HG03460 (cell line): ENCODE data around the gene EPB41L1.

Source experiments
- ATAC-seq: cut with Tn5 transposase; IDR thresholded peaks from one replicate; pipeline ENCODE4 v1.9.1; 2021; ENCODE audit not compliant: unreplicated experiment

Gene EPB41L1

DNA sequence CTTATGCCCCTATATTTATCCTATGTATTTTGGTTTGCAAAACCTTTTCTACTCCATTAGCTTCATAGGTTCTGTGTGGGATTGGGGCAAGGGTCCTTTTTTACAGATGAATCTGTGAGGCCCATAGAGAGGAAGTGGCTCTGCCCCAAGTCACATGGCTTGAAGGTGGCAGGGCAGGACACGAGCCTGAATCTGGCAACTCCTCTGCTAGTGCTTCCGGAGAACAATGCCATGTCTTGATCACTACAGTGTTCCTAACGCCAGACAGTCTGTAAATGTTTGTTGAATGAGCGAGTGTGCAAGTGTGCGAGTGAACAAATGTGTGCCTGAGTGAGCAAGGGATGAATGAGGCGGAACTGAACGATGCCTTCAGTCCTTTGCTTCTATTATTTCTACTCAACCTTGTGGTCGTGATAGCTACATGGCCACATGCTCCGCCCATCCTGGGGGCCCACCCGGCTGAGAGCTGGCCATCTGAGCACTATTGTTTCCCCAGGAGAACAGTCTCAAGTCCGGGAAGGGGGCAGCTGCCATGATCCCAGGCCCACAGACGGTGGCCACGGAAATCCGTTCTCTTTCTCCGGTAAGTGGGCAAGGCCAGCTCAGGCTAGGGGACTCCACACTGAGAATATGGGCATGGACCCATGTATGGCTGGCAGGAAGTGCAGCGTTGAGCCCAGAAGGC lies 64.0 kb downstream of the EPB41L1 start:
- no peak for ATAC-seq

DNA sequence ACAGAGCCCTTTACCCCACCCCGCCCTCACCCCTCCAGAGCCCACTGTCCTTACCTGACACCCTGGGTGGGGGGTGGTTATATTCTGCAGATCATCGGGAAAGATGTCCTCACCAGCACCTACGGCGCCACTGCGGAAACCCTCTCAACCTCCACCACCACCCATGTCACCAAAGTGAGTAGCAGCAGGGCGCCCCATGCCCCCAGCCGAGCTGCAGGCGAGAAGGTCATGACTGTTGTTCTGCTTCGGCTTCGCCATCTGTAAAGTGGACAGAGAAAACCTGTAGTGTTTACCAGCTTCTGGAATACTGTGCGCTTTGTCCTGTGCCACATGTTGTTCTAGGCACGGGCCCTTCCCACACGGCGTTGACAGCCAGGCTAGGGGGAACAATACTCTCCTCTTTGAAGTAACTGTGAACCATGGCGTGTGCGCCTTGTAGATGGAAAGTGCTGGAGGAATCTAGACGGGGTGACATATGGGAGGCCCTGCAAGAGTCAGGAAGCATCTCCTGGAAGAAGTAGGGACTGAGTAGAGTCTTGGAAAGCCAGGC lies 65.2 kb downstream of the EPB41L1 start:
- no peak for ATAC-seq

DNA sequence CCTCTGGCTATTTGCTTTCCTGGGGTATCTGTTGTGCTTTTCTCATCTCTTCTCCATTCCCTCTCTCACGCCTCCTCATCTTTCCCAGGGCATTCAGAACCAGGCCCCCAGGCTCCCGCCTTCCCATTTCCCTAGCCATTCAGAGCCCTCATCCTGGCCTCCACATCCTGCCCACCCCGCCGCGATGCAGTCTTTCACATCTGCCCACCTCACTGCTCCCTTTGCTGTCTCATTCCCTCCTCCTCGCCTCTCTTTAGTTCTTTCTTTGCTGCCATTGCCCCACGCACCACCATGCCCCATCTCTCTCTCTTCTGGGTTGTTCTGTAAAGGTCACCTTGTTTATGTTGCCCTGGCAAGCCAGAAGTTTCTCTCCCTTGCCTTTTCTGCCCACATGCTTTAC lies 71.1 kb downstream of the EPB41L1 start:
- no peak for ATAC-seq

DNA sequence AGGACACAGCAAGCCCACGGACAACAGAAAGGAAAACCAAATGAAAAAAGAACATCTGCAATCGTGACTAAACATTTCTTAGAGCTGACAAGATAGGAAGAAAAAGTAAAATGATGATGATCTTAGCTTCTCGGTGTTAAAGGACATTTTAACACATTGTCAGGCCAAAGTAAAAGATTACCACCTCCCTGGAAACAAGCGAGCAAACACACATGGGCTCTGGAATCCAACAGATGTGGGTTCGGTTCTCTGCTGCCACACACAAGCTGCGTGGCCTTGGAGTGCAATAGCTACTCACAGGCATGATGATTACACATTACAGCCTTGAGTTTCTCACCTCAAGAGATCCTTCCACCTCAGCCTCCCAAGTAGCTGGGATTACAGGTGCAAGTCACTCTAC lies 74.2 kb downstream of the EPB41L1 start:
- ATAC-seq, result no peak

DNA sequence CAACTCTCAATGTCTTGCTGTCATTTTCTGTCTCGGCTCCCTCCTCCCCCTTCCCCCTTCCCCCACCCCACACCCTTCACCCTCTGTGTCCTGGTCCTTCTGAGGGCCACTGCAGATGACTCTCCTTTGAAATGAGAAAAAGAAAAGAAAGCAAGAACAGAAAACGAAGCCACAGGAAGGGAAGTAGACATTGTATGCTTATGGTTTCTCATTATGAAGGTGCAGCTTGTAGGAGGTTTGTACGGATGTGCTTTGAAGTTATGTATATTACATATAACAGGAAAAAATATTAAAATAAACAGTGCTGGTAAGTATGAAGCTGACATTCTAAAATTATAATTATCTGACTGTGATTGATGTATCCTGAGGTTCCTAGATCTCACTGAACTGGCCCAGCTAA lies 75.5 kb downstream of the EPB41L1 start:
- no peak for ATAC-seq

DNA sequence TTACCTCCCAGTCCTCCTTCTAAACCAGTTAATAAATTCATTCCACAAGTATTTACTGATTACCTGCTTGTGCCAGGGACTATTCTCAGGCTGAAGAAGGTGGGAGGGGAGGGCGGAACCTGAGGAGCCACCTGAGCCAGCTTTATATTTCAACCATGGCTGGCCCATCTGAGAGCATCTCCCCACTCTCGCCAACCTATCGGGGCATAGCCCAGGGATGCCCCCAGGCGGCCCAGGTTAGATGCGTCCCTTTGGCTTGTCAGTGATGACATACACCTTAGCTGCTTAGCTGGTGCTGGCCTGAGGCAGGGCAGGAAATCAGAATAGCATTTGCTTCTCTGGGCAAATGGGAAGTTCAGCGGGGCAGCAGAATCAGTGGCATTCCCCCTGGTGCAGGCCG lies 76.8 kb downstream of the EPB41L1 start:
- no peak for ATAC-seq

DNA sequence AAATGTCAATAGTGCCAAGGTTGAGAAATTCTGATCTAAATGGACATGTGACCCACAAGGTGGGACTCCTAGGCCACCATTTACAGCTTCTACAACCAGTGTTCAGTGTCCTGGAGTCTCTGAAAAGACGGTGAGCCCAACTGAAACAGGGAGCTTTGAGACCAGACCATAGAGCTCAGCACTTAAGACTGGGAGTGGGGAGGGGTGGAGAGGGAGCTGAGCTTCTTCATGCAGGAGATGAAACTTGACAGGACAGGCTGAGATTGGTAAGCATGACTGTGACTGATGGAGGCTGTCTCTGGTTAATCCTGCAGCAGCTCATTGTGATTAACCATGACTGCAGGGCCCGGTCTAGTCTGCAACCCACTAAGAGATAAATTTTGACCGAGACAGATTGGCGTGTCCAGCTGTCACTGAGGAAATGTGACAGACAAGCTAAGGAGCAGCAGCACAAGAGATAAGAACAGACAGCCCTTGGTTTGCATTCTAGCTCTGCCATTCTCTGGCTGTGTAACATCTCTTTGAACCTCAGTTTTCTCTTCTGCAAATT lies 80.3 kb downstream of the EPB41L1 start:
- ATAC-seq, result no peak

DNA sequence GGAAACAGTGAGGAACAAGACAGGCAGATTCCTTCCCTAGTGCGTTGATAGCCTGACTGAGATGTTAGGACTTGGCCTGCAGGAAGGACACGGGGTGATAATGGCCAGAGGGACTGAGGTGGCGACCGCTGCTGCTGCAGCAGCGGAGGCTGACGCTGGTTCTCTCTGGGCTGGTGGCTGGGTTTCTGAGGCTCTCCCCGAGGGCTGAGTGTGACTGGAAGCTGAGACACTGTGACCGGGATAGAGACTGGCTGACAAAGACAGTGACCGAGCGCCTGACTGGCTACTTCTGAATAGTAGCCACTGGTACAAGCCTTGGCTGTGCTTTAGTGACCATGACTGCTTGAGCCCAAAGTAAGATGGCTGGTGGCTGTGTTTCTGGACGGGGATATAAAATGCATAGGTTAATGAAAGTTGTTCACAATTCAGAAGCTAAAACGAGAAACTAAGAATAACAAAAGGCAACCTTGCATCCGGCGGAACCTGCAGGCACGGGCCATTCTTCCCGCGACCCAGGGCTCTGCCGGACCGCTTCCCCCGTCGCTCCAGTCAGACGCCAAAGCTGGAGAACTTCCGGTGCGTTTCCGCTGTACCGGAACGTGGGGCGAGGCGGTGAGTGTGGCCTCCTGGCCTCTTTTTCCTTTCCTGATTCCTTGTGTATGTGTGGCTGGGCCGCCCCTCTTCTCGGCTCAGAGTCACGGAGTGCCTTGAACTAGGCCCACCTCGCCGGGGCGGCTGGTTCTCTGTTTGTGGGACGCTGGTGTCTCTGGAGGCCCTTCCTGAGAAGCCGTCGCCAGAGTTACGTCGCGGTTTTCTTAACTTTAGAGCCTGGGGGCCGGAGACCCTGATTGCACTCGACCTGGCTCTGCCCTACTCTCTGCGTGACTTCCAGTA lies 81.6 kb downstream of the EPB41L1 start, which contains the start of gene AAR2:
Gene AAR2 (plus strand): TSS at position 587 of the 894 bp plus-strand sequence. CDS start 3,391 bp downstream, outside the sequence.
- peak; percentile 74 for ATAC-seq

DNA sequence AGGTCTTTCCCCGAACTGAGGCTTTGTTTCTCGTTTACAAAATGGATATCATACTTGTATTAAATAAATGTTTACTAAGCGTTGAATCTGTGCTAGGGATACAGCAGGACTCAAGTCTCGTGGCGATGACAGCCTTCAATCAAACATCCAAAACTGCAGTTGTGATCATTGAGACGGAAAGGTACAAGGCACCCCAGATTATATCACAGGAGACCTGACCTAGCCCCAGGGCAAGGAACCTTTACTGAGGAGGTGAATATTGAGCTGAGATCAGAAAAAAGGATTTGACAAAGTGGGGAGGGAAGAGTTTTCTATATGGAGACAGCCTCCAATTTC lies 82.2 kb downstream of the EPB41L1 start:
- ATAC-seq, result no peak

DNA sequence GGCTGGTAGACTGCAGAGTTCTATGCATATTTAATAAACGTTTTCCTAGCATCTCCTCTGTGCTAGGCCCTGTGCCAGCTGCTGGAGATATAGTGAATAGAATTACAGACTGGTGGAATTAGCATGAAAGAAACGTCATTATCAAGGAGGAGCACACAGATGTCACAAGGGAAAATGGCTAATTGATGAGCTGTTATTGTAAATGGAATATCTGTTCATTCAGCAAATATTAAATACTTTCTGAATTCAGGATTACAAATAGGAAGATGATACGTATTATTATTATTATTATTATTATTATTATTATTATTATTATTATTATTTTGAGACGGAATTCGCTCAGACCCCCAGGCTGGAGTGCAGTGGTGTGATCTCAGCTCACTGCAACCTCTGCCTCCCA lies 82.9 kb downstream of the EPB41L1 start:
- no peak for ATAC-seq

DNA sequence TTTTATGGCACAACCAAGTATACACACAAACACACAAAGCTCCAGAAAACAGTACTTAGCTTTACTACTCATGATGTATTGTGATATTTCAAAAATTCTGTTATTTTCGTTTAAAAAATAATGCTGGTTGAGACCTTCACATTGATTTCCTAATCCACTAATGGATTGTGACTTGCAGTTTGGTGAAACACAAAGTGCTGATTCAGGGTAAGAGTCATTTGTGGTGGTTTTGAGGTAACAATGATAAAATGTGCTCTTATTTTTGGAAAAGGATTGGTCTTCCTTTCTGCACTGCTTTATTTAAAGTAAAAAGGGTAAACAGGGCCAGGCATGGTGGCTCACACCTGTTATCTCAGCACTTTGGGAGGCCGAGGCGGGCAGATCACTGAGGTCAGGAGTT lies 83.6 kb downstream of the EPB41L1 start:
- no peak for ATAC-seq

DNA sequence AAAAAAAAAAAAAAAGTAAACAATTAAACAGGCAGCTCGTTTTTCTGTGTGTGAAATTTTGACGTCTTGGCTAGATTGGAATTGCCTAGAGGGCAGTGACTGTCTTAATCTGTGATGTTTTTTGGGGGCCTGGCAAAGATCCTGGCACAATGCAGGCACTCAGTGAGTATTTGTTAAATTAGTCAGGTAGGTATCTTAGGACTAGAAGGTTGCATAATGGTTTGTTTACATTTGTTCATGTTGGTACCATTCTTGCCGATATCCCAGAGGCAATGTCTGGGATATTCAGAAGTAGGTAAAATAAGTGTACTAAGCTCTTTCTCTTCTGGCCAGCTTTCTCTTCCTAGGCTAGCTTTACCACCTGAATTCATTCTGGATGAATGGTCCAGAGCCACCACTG lies 84.2 kb downstream of the EPB41L1 start:
- no peak for ATAC-seq

DNA sequence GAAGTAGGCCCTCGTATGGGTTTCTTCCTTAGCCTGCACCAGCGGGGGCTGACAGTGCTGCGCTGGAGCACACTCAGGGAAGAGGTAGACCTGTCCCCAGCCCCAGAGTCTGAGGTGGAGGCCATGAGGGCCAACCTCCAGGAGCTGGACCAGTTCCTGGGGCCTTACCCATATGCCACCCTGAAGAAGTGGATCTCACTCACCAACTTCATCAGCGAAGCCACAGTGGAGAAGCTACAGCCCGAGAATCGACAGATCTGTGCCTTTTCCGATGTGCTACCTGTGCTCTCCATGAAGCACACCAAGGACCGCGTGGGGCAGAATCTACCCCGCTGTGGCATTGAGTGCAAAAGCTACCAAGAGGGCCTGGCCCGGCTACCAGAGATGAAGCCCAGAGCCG lies 85.5 kb downstream of the EPB41L1 start:
- no peak for ATAC-seq

DNA sequence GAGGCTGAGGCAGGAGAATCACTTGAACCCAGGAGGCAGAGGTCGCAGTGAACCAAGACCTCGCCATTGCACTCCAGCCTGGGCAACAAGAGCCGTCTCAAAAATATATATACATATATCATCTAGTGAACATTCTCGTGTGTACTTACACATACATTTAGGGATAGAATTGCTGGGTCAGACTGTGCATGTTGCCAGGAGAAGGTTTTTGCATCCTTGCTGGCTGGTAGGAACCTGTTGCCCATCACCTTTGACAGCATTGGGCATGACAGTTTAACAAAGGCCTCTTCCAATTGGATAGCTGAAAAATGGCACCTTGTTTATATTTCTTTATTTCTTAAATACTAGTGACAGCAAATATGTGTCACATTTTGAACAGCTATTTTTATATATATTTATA lies 87.1 kb downstream of the EPB41L1 start:
- no peak for ATAC-seq

DNA sequence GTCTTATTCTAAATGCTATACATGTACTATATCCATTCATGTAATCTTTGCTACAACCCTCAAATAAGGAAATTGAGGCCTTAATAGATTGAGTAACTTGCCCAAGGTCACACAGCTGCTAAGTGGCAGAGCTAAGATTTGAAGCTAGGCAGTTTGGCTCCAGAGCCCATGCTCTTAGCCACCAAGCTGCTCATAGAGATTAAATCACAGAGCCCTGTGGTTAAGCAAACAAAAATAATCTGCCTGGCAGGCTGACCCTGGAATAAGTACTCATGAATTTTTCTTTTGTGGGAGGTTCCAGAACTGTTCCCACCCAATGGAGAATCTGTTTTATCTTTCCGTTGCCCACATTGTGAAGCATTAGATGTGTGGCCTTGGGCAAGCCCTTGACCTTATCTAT lies 89.2 kb downstream of the EPB41L1 start:
- no peak for ATAC-seq

DNA sequence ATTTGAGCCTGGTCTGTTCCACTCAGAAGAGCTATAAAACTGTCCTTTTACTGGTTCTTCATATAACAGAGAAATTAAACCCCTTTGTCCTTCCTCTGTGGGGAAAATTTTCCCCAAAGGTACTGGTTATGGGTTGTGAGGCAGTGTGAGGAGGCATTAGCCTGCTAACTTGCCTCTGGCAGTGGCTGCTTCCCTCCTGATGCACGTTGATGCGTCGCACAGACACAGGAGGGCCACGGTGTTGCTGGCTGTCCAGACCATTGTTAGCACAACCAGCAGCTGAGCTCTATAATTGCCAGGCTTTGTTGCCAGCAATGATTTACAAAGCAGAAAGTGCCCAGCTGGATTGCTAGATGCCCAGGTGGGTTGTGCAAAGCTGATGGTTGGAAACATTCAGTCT lies 91.9 kb downstream of the EPB41L1 start:
- ATAC-seq, result no peak

DNA sequence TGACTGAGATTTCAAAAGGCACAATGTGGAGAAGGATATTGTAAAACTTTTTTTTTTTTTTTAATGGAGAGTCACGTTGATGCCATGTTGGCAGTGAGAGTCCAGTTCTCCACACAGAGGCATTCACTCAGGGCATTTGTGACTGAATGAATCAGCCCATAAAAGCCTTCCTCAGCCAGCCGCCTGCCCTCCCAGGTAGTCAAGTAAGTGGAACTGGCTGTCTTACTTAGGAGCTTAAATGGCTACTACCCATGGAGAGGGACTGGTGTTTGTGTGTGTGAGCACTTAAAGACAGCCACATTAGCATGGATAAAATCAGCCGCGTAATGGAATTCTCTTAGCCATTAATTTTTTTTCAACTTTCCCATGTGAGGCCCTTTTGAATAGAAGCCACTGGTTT lies 94.3 kb downstream of the EPB41L1 start:
- ATAC-seq, result no peak

DNA sequence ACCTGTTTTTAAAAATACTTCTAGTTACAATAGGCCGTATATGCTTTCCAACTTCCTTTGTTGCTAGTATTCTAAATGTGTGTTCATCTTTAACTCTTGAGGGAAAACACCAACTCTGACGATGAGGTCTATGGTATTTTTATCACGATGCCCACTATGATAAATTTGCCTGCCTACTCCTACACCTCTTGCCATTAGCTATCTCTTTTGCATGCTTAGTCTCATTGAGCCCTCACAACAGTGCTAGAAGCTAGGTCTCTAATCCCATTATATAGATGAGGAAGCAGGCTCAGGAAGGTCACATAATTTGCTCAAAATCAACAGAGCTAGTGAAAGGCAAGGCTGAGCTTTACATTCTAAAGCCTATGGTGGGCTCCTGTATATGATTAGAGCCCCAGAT lies 94.9 kb downstream of the EPB41L1 start:
- ATAC-seq, result no peak

DNA sequence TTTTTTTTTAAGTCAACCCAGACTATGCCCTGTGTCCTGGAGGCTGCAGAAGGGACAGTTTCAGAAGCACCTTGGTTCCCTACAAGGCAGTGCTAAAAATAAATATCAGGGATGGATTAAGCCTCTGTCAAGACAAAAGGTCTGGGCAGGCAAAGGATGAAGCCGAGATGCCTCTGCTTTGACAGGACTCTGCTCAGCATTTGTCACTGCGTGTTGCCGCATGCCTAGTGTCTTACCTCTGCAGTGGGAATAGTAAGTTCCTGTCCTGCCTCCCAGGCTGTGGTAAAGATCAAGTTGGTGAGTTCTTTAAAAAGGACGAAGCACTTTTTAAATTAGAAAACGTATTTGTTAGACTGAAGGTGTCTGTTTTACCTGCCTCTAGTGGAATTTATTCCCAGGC lies 96.9 kb downstream of the EPB41L1 start:
- no peak for ATAC-seq

DNA sequence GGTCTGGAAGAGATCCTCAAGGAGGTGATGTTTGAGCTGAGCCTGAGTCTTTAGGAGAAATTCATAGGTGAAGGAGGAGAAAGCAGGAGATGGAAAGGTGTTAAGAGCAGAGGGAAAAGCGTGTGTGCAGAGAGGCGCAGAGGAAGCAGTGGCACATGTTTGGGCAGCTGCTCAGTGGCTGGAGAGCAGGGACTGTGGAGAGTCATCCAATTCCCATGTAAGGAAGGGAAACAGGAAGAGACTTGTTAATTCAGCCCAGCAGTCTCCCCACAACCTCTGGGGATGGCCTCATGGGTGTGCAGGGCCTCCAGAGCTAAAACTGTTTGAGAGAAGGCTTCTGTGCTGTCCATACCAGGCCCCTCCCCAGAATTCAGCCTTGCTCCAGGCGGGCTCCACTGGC lies 98.0 kb downstream of the EPB41L1 start:
- no peak for ATAC-seq

DNA sequence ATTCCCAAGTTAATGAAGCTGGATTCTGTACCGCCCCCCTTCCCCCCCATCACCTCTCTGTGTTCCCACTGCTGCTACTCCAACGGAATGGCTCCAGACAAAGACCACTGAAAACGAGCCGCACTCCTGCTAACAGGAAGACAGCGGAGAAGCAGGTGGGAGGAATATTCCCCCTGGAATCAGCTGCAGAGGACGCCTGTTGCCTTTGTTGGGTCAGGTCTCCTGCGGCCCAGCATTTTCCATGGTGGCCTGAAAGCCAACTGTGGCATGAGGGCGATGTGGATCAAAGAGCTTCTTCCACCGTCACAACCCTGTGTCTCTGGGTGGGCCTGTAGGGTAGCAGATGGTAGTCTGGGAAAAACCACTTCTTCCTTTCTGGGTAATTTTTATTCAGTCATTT lies 98.5 kb downstream of the EPB41L1 start:
- ATAC-seq, result no peak

DNA sequence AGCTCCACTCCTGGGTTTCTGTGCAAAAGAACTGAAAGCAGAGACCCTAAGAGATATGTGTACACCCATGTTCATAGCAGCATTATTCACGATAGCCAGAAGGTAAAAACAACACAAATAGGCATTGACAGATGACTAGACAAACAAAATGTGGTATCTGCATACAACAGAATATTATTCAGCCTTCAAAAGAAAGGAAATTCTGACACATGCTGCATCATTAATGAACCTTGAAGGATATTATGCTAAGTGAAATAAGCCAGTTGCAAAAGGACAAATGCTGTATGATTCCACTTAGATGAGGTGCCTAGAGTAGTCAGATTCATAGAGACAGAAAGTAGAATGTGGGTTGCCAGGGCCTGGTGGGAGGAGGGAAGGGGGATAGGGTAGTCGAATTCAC lies 99.5 kb downstream of the EPB41L1 start:
- ATAC-seq, result no peak
